SU-DHL-6 (cell line): ENCODE data around the gene HPCAL4.
A peak's percentile ranks its signal among the peaks of the same experiment; 100 is the strongest.

Experiments
- H2AFZ ChIP-seq: fragments of 200-600 bp; sonication (generic); 2 replicates; pipeline ENCODE4 v1.6.1; 2014; ENCODE audit warnings: low read depth, mild to moderate bottlenecking, moderate library complexity, mixed read lengths, antibody characterized with exemption, low read length; ENCODE audit not compliant: severe bottlenecking
- H3F3A ChIP-seq: fragments of 200-600 bp; shearing (Covaris generic); 2 replicates; pipeline ENCODE4 v1.6.0; 2016; ENCODE audit warnings: antibody characterized with exemption, mild to moderate bottlenecking; ENCODE audit not compliant: insufficient read depth
- H3K27ac ChIP-seq: fragments of 200-600 bp; sonication (generic); 2 replicates; pipeline ENCODE4 v1.5.1; 2016; ENCODE audit warnings: low read depth, mild to moderate bottlenecking, low read length, moderate library complexity, mixed read lengths
- H3K27me3 ChIP-seq: fragments of 200-600 bp; sonication (generic), shearing (Covaris generic); 2 replicates; pipeline ENCODE4 v1.6.0; 2014; ENCODE audit warnings: mild to moderate bottlenecking, low read length
- H3K36me3 ChIP-seq: fragments of 200-600 bp; sonication (generic); 2 replicates; pipeline ENCODE4 v1.6.1; 2014; ENCODE audit warnings: mild to moderate bottlenecking, low read length, mixed read lengths
- H3K4me2 ChIP-seq: fragments of 300-600, 200-600 bp; shearing (Covaris generic), sonication (generic); 2 replicates; pipeline ENCODE4 v1.6.0; 2014; ENCODE audit warnings: low read length, low read depth, mild to moderate bottlenecking; ENCODE audit not compliant: poor library complexity, severe bottlenecking
- H3K4me3 ChIP-seq: fragments of 200-600 bp; sonication (generic); 2 replicates; pipeline ENCODE4 v1.5.1; 2014; ENCODE audit warnings: antibody characterized with exemption, low read length, mild to moderate bottlenecking, mixed read lengths; ENCODE audit not compliant: insufficient read depth, poor library complexity, severe bottlenecking
- H3K79me2 ChIP-seq: fragments of 200-600 bp; sonication (generic); 2 replicates; pipeline ENCODE4 v1.6.1; 2014; ENCODE audit warnings: mild to moderate bottlenecking, low read length, moderate library complexity; ENCODE audit not compliant: insufficient read depth
- H3K9ac ChIP-seq: fragments of 200-600 bp; sonication (generic); 2 replicates; pipeline ENCODE4 v1.7.0; 2014; ENCODE audit warnings: mild to moderate bottlenecking, low read length
- H3K9me2 ChIP-seq: fragments of 200-600 bp; sonication (generic); replicated peaks from 2 replicates; pipeline ENCODE4 v1.6.1; 2014; ENCODE audit warnings: low read length; ENCODE audit not compliant: insufficient read depth
- H3K9me3 ChIP-seq: fragments of 200-600 bp; sonication (generic); 2 replicates; pipeline ENCODE4 v1.6.1; 2014; ENCODE audit warnings: low read length, mixed read lengths; ENCODE audit not compliant: insufficient read depth
- H4K20me1 ChIP-seq: fragments of 200-600 bp; sonication (generic); 2 replicates; pipeline ENCODE4 v1.6.1; 2014; ENCODE audit warnings: low read depth, mild to moderate bottlenecking, antibody characterized with exemption, low read length, moderate library complexity, mixed read lengths
- CTCF ChIP-seq: fragments of 200-600 bp; sonication (generic); IDR thresholded peaks from one replicate; pipeline ENCODE4 v1.5.1; 2017; ENCODE audit warnings: antibody characterized with exemption, mild to moderate bottlenecking, low read length, moderate library complexity; ENCODE audit not compliant: insufficient read depth, poor library complexity, severe bottlenecking
- EZH2phosphoT487 ChIP-seq: fragments of 200-600 bp; sonication (generic), shearing (Covaris generic); conservative IDR thresholded peaks from 2 replicates; pipeline ENCODE4 v1.6.1; 2018; ENCODE audit warnings: mild to moderate bottlenecking, antibody characterized with exemption, low read length, moderate library complexity, mixed read lengths

HPCAL4 gene

GRCh38 chr1:39694026-39694425, 2.8 kb upstream of the HPCAL4 start:
- Histone ChIP-seq H3K4me3 (no peak overlapping the region), H3K27me3 (no peaks in the 10 kb centered on the region), H3K27ac (no peak overlapping the region), H3K9me3 (no peaks in the 10 kb centered on the region), H2AFZ (no peak overlapping the region), H3K9me2 (no peaks in the 10 kb centered on the region), H4K20me1 (no peaks in the 10 kb centered on the region), H3K79me2 (no peaks in the 10 kb centered on the region), H3F3A (no peaks in the 10 kb centered on the region), H3K36me3 (no peaks in the 10 kb centered on the region), H3K9ac (no peak overlapping the region), H3K4me2 (no peak overlapping the region)
- TF ChIP-seq EZH2phosphoT487: no peak
- TF ChIP-seq CTCF: no peak

- Histone ChIP-seq H3K4me3 (no peak overlapping the region), H3K9me2 (no peaks in the 10 kb centered on the region), H3K27ac (no peak overlapping the region), H3K9me3 (no peaks in the 10 kb centered on the region), H3K4me2 (no peak overlapping the region), H3K9ac (no peak overlapping the region), H4K20me1 (no peaks in the 10 kb centered on the region), H3K27me3 (no peaks in the 10 kb centered on the region), H3K36me3 (no peaks in the 10 kb centered on the region), H3K79me2 (no peaks in the 10 kb centered on the region), H3F3A (no peaks in the 10 kb centered on the region), H2AFZ (no peak overlapping the region)
- TF ChIP-seq EZH2phosphoT487 (no peak), CTCF (no peak)
These were observed 1.2 kb upstream of the HPCAL4 start for GRCh38 chr1:39692152-39693074.

- Histone ChIP-seq H2AFZ (no peak overlapping the region), H3K9me2 (no peaks in the 10 kb centered on the region), H3K79me2 (no peaks in the 10 kb centered on the region), H3K9ac (no peak overlapping the region), H3K9me3 (no peaks in the 10 kb centered on the region), H3K27ac (no peak overlapping the region), H3F3A (no peaks in the 10 kb centered on the region), H3K27me3 (no peaks in the 10 kb centered on the region), H3K4me2 (peak overlapping the region; percentile 51), H4K20me1 (no peaks in the 10 kb centered on the region), H3K4me3 (no peak overlapping the region), H3K36me3 (no peaks in the 10 kb centered on the region)
- TF ChIP-seq CTCF: no peak
- no peak for TF ChIP-seq EZH2phosphoT487
These were observed 345 bp downstream of the HPCAL4 start for GRCh38 chr1:39690794-39691382.
